Bone marrow (tissue), 2 donors: Measurements from ENCODE around the gene MEN1.

Experiments
- DNase-seq, 2 donors: peaks; one replicate each; lab custom pipeline; 2025; lab: John Stamatoyannopoulos, UW

MEN1 gene

DNA sequence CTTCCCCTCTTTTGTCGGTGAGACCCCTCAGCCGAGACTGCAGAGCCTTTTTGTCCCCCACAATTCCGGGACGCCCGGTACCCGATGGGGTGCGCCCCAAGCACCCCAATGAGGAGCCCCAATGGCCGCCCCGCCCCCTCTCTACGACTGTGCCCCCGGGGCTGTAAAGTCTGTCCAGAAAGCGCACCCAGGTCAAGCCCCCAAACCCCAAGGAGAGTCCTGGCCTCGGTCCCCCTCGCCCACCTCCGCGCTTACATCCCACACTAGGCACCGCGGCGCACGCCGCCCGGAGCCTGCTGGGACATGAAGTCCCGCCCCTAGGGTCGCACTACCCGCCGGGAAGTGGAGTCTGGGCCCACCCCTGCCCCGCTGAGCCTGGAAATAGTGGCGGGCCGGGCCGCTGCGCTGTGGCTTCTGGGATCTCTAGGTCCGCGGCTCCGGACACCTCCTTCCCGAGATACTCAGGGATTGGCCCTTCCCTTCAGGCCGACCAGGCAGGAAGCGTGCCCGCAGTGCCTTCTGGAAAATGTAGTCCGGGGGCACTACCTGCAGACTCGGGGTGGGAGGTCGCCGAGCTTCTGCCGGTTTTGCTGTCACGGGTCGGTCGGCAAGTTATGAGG lies at the start of gene MEN1:
MEN1 (minus strand) TSS at position 281 of the 620 bp plus-strand sequence. CDS start 442 bp downstream, outside the sequence.
- peak; percentile 46 to 82 for DNase-seq

GRCh38 chr11:64859542-64860414 lies 49.4 kb upstream of the MEN1 start:
- no peak for DNase-seq

DNA sequence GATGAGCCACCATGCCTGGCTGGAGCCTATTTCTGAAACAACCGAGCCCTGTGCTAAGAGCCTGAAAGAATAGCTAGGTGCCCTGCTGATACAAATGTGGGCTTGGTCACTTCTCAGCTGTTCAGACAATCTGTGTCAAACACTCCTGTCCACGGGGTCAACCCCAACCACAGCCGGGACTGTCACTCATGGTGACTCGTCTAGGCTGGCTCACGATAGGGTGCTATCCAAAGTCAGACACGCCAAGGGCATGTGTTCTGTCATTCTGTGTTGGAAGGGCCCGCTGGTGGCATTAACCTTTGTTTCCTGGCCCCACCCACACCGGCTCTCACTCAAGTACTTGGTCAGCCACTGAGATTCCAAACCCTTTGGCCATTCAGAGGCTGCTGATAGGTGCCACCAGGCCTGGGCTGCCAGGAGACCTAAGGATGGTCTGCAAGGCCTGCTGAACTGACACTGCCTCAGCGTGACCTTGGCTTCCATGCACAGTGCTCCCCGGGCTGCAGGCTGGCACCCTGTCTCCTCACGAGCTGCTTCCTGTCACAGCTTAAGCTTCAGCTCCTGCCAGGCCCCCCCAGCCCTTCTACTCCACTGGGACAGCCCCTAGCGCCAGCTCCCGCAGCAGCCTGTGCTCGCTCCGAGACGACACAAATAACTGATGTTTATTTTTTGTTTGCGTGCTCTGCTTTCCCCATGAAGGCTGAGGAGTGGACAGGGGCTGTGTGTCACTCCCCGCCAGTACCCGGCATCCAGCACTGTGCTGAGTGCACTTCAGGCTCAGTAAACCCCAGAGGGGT lies 48.3 kb upstream of the MEN1 start:
- peak in 1 of 2 donors; percentile 37 for DNase-seq

DNA sequence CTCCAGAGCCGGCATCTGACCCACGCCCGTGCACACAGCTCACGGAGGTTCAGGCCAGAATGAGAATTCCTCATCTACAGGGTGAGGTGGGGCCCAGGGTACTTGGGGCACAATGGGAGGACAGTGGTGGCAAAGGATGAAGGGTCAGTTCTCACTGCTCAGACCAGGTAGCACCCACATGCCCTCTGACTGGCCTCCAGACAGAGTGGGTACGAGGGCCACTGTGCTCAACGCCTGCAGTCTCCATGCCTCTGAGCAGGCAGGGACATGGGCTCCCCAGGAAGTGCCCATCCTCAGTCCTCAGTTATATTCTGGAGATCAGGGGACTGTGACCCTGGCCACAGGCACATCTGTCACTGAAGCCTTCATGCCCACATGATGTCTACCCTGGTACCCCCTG lies 47.1 kb upstream of the MEN1 start:
- DNase-seq, result no peak

DNA sequence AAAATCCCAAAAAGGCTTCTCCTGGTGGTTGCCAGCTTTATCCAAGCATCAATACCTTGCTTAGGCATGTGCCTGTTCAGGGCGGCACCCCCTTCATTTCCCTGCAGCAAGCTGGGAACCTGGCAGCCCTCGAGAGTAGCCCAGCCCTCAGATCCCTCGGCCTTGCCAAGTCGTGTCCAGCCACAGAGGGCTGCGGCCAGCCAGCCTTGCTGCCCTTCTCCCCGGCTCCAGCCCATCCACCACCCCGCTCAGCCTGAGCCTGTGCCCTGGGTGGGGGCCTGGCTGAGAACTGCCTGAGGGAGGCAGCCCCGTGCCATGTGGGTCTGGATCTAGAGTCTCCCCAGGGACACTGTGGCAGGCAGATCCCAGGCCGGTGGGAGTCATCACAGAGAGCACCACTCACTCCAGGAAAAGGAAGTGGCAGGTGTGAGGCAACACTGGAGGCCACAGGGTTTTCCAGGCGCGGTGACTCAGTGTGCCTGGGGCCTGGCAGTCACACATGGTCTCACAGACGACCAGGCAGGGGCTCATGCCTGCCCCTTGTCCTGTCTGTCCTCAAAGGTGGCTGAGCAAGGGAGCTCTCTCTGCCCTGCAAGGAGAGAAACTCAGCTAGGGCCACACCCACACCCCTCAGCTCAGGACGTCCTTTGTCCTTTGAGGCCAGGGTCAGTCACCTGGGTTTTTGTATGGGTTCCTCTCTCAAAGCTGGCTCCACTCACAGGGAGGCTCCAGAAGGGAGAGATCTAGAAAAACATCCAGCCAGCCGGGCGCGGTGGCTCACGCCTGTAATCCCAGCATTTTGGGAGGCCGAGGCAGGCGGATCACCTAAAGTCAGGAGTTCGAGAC lies 46.3 kb upstream of the MEN1 start:
- peak; percentile 25 to 65 for DNase-seq

- no peak for DNase-seq
Measured at GRCh38 chr11:64855596-64856304, 45.4 kb upstream of the MEN1 start.

DNA sequence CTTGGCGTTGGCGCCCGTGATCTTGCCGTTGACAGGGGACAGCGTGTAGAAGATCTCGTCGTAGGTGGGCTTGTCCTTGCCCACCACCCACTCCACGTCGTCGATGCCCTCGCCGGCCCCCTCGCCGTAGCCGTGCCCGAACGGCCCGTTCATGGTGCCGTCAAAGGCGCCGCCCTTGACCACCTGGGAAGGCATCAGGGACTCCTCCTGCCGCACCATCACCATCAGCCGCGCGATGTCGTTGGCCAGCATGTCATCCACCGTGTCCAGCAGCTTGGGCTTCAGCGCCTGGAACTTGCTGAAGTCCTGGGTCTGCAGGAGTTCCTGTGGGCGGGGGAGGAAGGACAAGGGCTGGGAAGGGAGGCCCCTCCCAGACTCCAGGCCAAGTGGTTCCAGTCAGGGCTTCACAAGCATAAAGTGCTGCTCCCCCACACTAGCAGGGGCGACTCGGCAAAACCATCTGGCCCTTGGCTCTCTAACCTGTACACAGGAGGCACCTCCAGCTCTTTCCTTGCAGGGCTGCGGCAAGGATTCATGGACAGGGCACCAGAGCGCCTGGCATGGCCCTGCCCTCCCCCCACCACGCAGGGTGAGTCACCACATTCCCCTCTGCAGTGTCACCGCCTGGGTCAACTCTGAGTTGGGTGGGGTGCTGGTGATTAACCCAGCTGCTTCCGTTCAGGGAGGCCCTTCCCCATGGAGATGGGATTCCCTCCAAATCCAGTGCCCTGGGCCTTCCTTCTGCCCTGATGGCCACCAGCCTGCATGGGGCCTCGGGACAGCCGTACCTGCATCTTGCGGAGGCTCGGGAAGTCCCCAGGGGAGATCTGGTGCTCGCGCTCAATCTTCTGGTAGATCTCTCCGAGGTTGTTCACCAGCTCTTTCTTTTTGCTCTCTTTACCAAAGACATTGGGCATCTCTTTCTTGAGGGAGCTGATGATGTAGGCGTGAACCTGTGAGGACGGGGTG lies 44.5 kb upstream of the MEN1 start:
- peak; percentile 18 to 67 for DNase-seq

- no peak for DNase-seq
Measured at GRCh38 chr11:64854157-64854533, 43.8 kb upstream of the MEN1 start.

GRCh38 chr11:64853709-64854108 lies 43.4 kb upstream of the MEN1 start:
- DNase-seq, result no peak

DNA sequence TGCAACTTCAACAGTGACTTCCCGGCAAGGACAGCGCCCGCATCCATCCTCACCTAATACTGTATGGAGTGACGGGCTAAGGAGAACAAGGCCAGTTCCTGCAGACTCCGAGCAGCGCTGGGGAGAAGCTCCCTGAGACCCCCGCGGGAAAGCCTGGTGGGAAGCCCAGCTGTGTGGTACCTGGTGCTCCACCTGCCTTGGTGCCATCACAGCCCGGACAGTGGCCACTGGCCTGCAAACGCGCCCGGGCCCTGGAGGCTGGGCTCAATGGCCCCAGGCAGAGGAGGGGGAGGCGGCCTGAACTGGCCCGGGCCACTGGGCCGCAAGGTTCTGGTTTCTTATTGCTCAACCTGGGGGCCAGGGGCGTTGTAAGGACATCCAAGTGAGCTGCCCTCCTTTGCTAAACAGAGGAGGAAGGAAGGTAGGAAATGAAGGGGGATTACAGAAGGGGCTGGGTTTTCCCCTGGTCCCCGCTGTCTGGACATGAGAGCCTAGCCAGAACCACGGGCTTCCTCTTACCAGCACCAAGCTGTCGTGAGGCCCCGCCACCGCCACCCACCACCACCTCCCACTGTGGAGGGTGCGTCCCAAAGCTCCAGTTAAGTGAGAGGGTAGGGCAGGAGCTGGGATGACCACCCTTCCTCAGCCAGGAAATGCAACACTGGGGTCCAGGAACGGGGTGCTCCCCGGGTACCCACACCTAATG lies 42.6 kb upstream of the MEN1 start:
- DNase-seq, result no peak

- no peak for DNase-seq
Measured at GRCh38 chr11:64851831-64852351, 41.5 kb upstream of the MEN1 start.

GRCh38 chr11:64850979-64851567 lies 40.7 kb upstream of the MEN1 start:
- no peak for DNase-seq

DNA sequence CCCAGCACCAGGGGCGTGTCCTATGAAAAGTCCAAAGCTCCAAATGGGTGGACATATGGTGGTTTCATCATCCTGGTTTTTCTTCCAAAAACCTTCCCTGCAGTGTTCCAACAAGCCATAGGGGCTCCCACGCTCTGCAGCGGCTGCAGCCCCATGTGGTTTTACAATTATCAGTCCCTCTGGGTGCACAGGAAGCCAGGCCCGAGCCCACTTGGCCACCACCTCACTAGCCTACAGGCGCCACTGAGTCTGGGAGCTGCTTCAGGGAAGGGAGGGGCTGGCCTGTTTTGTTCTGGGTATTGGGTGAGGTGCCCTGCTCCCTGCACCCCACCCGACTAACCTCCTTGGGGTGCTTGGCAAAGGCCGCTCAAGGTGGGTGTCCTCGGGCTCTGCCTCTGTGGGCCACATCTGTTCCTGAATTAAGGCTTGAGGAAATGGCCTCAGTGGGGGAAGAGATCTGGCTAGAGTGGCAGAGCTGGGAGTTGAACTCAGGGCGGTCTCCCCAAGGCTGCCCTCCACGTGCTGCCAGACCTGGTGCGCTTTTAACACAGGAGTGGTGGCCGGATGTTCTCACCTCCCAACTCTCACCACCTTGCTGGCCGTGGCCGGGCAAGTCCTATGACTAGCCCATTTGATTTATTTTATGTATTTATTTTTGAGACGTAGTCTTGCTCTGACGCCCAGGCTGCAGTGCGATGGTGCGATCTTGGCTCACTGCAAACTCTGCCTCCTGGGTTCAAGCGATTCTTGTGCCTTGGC lies 39.4 kb upstream of the MEN1 start:
- no peak for DNase-seq

- DNase-seq, result peak in 1 of 2 donors; percentile 27
Measured at GRCh38 chr11:64848826-64849597, 38.7 kb upstream of the MEN1 start.

GRCh38 chr11:64848214-64848825 lies 38.0 kb upstream of the MEN1 start:
- DNase-seq, result peak in 1 of 2 donors; percentile 27

GRCh38 chr11:64846998-64847666 lies 36.8 kb upstream of the MEN1 start:
- peak; percentile 84 to 89 for DNase-seq
